DMS 273 (cell line): Measurements from ENCODE around the gene GOLGA6L10.
"Not testable (repeated sequence)": the region's sequence is repeated elsewhere in the genome, so short reads cannot be mapped to it uniquely, and the experiment has no call there.

Source experiments
- DNase-seq: peaks from one replicate; lab custom pipeline; 2025; ENCODE audit not compliant: unreplicated experiment; lab: John Stamatoyannopoulos, UW

GOLGA6L10 gene

GRCh38 chr15:82301296-82302016 lies 47.8 kb downstream of the GOLGA6L10 start:
- no peak for DNase-seq

GRCh38 chr15:82300883-82301282 lies 48.4 kb downstream of the GOLGA6L10 start:
- no peak for DNase-seq

GRCh38 chr15:82300326-82300725 lies 48.9 kb downstream of the GOLGA6L10 start:
- not testable (repeated sequence) for DNase-seq

- not testable (repeated sequence) for DNase-seq
Observed at GRCh38 chr15:82299511-82299914, 49.8 kb downstream of the GOLGA6L10 start.

- DNase-seq: no peak
Observed at GRCh38 chr15:82298520-82298919, 50.8 kb downstream of the GOLGA6L10 start.

- no peak for DNase-seq
Observed at GRCh38 chr15:82298032-82298431, 51.2 kb downstream of the GOLGA6L10 start.

GRCh38 chr15:82297546-82297945 lies 51.7 kb downstream of the GOLGA6L10 start:
- no peak for DNase-seq

GRCh38 chr15:82294061-82294690 lies 55.1 kb downstream of the GOLGA6L10 start:
- no peak for DNase-seq

GRCh38 chr15:82292271-82292670 lies 57.0 kb downstream of the GOLGA6L10 start:
- DNase-seq: no peak
